HEK293T (cell line): ENCODE results near the gene HSPB6.
"Not testable (repeated sequence)": the region's sequence is repeated elsewhere in the genome, so short reads cannot be mapped to it uniquely, and the experiment has no call there.

Experiments used
- CTCF ChIA-PET: fragments of 350-600 bp; formaldehyde crosslinking; extraction: SDS; loops from one replicate; lab custom pipeline; 2021; ENCODE audit warnings: antibody characterized with exemption, inconsistent platforms; lab: Yijun Ruan, JAX
- POLR2A ChIA-PET: fragments of 350-600 bp; formaldehyde crosslinking; extraction: SDS; loops from one replicate; lab custom pipeline; 2020; ENCODE audit warnings: antibody characterized with exemption, inconsistent platforms; lab: Yijun Ruan, JAX
- DNase-seq: peaks from one replicate; pipeline ENCODE4 v3.0.0; 2012; ENCODE audit warnings: mixed read lengths; ENCODE audit errors: extremely low spot score
- ARNT ChIP-seq: fragments of 450-650 bp; IDR thresholded peaks from 2 replicates; pipeline ENCODE4 v1.6.1; 2017; ENCODE audit warnings: mild to moderate bottlenecking
- BHLHE40 ChIP-seq: fragments of 450-650 bp; IDR thresholded peaks from 2 replicates; pipeline ENCODE4 v1.6.1; 2016; ENCODE audit warnings: mild to moderate bottlenecking, moderate library complexity, borderline replicate concordance
- CTBP1 ChIP-seq: fragments of 450-650 bp; IDR thresholded peaks from 2 replicates; pipeline ENCODE4 v1.6.1; 2016; ENCODE audit warnings: borderline replicate concordance
- ELF4 ChIP-seq: fragments of 450-650 bp; IDR thresholded peaks from 2 replicates; pipeline ENCODE4 v1.6.1; 2017; ENCODE audit warnings: antibody characterized with exemption
- FOXA1 ChIP-seq: fragments of 450-650 bp; IDR thresholded peaks from 2 replicates; pipeline ENCODE4 v1.6.1; 2016; ENCODE audit warnings: mild to moderate bottlenecking
- FOXK2 ChIP-seq: fragments of 450-650 bp; IDR thresholded peaks from 2 replicates; pipeline ENCODE4 v1.6.1; 2016; ENCODE audit warnings: mild to moderate bottlenecking
- FOXM1 ChIP-seq: fragments of 450-650 bp; IDR thresholded peaks from 2 replicates; pipeline ENCODE4 v1.6.1; 2017; ENCODE audit warnings: mild to moderate bottlenecking, borderline replicate concordance
- HDGF ChIP-seq: fragments of 450-650 bp; IDR thresholded peaks from 2 replicates; pipeline ENCODE4 v1.6.1; 2017; ENCODE audit warnings: antibody characterized with exemption, borderline replicate concordance
- L3MBTL2 ChIP-seq: fragments of 450-650 bp; conservative IDR thresholded peaks from 2 replicates; pipeline ENCODE4 v1.6.1; 2016; ENCODE audit warnings: mild to moderate bottlenecking
- LEF1 ChIP-seq: fragments of 450-650 bp; IDR thresholded peaks from 2 replicates; pipeline ENCODE4 v1.6.1; 2017; ENCODE audit warnings: mild to moderate bottlenecking, borderline replicate concordance
- NFRKB ChIP-seq: fragments of 450-650 bp; IDR thresholded peaks from 2 replicates; pipeline ENCODE4 v1.6.1; 2016; ENCODE audit warnings: mild to moderate bottlenecking, moderate library complexity
- PKNOX1 ChIP-seq: fragments of 450-650 bp; IDR thresholded peaks from 2 replicates; pipeline ENCODE4 v1.6.1; 2016
- SP1 ChIP-seq: fragments of 450-650 bp; IDR thresholded peaks from 2 replicates; pipeline ENCODE4 v1.6.1; 2017
- SUZ12 ChIP-seq: fragments of 450-650 bp; IDR thresholded peaks from 2 replicates; pipeline ENCODE4 v1.6.1; 2016; ENCODE audit warnings: mild to moderate bottlenecking
- TARDBP ChIP-seq: fragments of 450-650 bp; IDR thresholded peaks from 2 replicates; pipeline ENCODE4 v1.6.1; 2016
- ZNF384 ChIP-seq: fragments of 450-650 bp; IDR thresholded peaks from 2 replicates; pipeline ENCODE4 v1.6.1; 2016

HSPB6 gene

GRCh38 chr19:35773020-35773806 is 16.4 kb upstream of the HSPB6 start:
- CTCF ChIA-PET, result no interaction called here
- DNase-seq, result no peak
- POLR2A ChIA-PET, result interaction anchor here (0.5 to 1.6 kb wide), 3 partner anchors 16 to 27 kb away, joined by 3 to 9 read pairs (median 3); partner anchors contain the start of genes HSPB6 and LIN37
- TF ChIP-seq PKNOX1 (no peak), HDGF (no peak), NFRKB (no peak), ARNT (no peak), FOXA1 (no peak), BHLHE40 (no peak), SUZ12 (no peak)

DNA sequence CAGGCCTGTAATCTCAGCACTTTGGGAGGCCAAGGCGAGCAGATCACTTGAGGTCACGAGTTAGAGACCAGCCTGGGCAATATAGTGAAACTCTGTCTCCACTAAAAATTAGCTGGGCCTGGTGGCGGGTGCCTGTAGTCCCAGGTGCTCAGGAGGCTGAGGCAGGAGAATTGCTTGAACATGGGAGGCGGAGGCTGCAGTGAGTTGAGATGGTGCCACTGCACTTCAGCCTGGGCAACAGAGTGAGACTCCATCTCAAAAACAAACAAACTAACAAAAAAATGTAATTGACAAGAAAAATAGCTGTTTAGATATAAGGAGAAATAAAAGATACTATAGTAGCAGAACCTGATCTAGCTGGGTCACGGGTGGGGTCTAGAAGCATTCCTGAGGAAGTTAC is 15.5 kb upstream of the HSPB6 start:
- DNase-seq, CTCF ChIA-PET: not testable (repeated sequence)
- POLR2A ChIA-PET, result interaction anchor here (1.6 kb wide), 1 partner anchor 24 kb away, joined by 9 read pairs; the partner anchor contains the start of gene LIN37

DNA sequence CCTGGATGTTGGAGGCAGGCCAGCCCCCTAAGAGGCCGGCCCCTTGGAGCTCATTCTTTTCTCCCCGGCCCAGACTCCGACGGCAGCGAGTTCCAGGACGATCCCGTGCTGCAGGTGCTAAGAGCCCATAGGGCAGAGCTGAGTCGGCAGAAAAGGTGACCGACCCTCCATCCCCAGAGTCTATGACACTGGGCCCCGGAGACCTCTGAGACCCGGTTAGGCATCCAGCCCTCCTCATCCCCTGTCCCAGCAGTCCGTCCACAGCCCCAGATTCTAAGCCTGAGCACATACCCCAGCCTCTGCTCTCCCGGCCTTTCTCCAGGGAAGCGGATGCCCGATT is 11.2 kb upstream of the HSPB6 start:
- ChIA-PET CTCF (no interaction called here), POLR2A (no interaction called here)
- no peak for DNase-seq
- no peak for TF ChIP-seq ZNF384
- TF ChIP-seq L3MBTL2, result no peak
- TF ChIP-seq NFRKB, result no peak
- no peak for TF ChIP-seq TARDBP
- TF ChIP-seq FOXK2, result no peak
- no peak for TF ChIP-seq BHLHE40
- TF ChIP-seq ELF4, result no peak
- no peak for TF ChIP-seq ARNT
- no peak for TF ChIP-seq SP1
- TF ChIP-seq LEF1, result no peak
- no peak for TF ChIP-seq CTBP1
- no peak for TF ChIP-seq SUZ12
- no peak for TF ChIP-seq FOXM1
- TF ChIP-seq PKNOX1, result no peak
- TF ChIP-seq FOXA1, result no peak
- no peak for TF ChIP-seq HDGF

DNA sequence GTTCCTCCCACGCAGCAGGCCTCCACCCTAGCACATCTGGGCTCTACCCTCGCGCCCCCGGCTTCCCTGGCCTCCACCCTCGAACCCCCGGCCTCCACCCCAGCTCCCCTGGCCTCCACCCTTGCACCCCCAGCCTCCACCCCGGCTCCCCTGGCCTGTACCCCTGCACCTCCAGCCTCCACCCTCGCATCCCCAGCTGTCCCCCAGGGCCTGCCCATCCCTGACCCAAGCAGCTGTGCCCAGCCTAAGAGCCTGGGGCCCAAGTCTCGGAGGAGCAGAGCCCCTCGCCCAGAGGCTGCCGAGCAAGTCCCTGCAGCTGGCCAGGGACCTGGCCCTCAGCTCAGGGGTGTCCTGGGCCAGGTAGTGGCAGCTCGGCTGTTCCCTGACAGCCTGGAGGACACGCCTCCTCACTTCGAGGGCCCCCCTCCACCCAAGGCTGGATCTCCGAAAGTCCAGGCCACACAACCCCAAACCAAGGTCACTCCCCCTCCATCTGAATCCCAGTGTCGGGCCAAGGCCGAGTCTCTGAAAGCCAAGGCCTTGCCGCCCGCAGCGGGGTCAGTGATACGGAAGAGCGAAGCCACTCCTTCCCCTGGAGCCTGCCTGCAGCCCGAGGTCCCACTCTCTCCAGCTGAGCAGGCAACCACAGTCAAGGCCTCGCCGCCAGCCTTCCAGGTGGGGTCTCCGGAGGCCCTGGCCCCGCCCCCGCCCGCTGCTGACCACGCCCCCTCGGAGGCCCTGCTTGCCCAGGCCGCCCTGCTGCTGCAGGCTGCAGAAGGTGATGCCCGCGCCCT is 10.7 kb upstream of the HSPB6 start:
- ChIA-PET POLR2A (interaction anchor here (0.9 to 1.2 kb wide), 2 partner anchors 19 to 27 kb away, joined by 3 to 4 read pairs; partner anchors contain the start of gene LIN37), CTCF (no interaction called here)
- no peak for DNase-seq
- TF ChIP-seq ZNF384 (no peak), TARDBP (no peak), ARNT (no peak), LEF1 (no peak), BHLHE40 (no peak), PKNOX1 (no peak), SUZ12 (no peak), FOXK2 (no peak), NFRKB (no peak), HDGF (no peak), FOXM1 (no peak), SP1 (no peak), ELF4 (no peak), L3MBTL2 (no peak), CTBP1 (no peak), FOXA1 (no peak)

GRCh38 chr19:35766571-35767104 is 9.8 kb upstream of the HSPB6 start:
- ChIA-PET CTCF (no interaction called here), POLR2A (interaction anchor here (0.8 to 1.2 kb wide), 3 partner anchors 19 to 26 kb away, joined by 3 to 4 read pairs (median 3); partner anchors contain the start of genes LIN37, PSENEN and U2AF1L4)
- TF ChIP-seq ELF4, result no peak
- no peak for TF ChIP-seq LEF1
- TF ChIP-seq TARDBP, result no peak
- TF ChIP-seq FOXM1, result no peak
- no peak for TF ChIP-seq FOXA1
- TF ChIP-seq PKNOX1, result no peak
- no peak for TF ChIP-seq ZNF384
- TF ChIP-seq L3MBTL2, result no peak
- no peak for TF ChIP-seq CTBP1
- no peak for TF ChIP-seq NFRKB
- no peak for TF ChIP-seq HDGF
- TF ChIP-seq ARNT, result no peak
- TF ChIP-seq FOXK2, result no peak

More at GRCh38 chr19:35766571-35767104, 9.8 kb upstream of the HSPB6 start:
- DNase-seq, result no peak
